ENCODE results near the gene GOLGA7B.

The GOLGA7B gene

GRCh38 chr10:97889461-97890265 is 40.0 kb downstream of the GOLGA7B start:
- no peak overlapping the region for H3K27ac Mint-ChIP-seq
- no peaks in the 10 kb centered on the region for H3K27me3 Mint-ChIP-seq
- no peak overlapping the region for H3K4me3 Mint-ChIP-seq
- peaks cover 10% of the 10 kb centered on the region for H3K4me1 Mint-ChIP-seq (ENCODE audit: low read depth)
- H3K36me3 Mint-ChIP-seq (ENCODE audit: low read depth), result no peaks in the 10 kb centered on the region
- H3K9me3 Mint-ChIP-seq, result no peaks in the 10 kb centered on the region

- Mint-ChIP-seq H3K4me1 (ENCODE audit: low read depth) (peaks cover 10% of the 10 kb centered on the region), H3K36me3 (ENCODE audit: low read depth) (no peaks in the 10 kb centered on the region), H3K9me3 (no peaks in the 10 kb centered on the region), H3K27me3 (no peaks in the 10 kb centered on the region), H3K4me3 (no peak overlapping the region), H3K27ac (no peak overlapping the region)
Observed at GRCh38 chr10:97891497-97892167, 42.0 kb downstream of the GOLGA7B start.

GRCh38 chr10:97892506-97892905 is 42.9 kb downstream of the GOLGA7B start:
- no peak overlapping the region for H3K4me3 Mint-ChIP-seq
- no peaks in the 10 kb centered on the region for H3K36me3 Mint-ChIP-seq (ENCODE audit: low read depth)
- no peaks in the 10 kb centered on the region for H3K27me3 Mint-ChIP-seq
- no peak overlapping the region for H3K27ac Mint-ChIP-seq
- H3K4me1 Mint-ChIP-seq (ENCODE audit: low read depth), result peaks cover 10% of the 10 kb centered on the region
- no peaks in the 10 kb centered on the region for H3K9me3 Mint-ChIP-seq

GRCh38 chr10:97892939-97893338 is 43.3 kb downstream of the GOLGA7B start:
- no peak overlapping the region for H3K27ac Mint-ChIP-seq
- no peaks in the 10 kb centered on the region for H3K36me3 Mint-ChIP-seq (ENCODE audit: low read depth)
- no peaks in the 10 kb centered on the region for H3K9me3 Mint-ChIP-seq
- no peak overlapping the region for H3K4me3 Mint-ChIP-seq
- peaks cover 10% of the 10 kb centered on the region for H3K4me1 Mint-ChIP-seq (ENCODE audit: low read depth)
- no peaks in the 10 kb centered on the region for H3K27me3 Mint-ChIP-seq

- Mint-ChIP-seq H3K27ac (no peak overlapping the region), H3K4me1 (ENCODE audit: low read depth) (no peaks in the 10 kb centered on the region), H3K36me3 (ENCODE audit: low read depth) (no peaks in the 10 kb centered on the region), H3K9me3 (no peaks in the 10 kb centered on the region), H3K4me3 (no peak overlapping the region), H3K27me3 (no peaks in the 10 kb centered on the region)
Observed at GRCh38 chr10:97894092-97894491, 44.4 kb downstream of the GOLGA7B start.

GRCh38 chr10:97895084-97895483 is 45.4 kb downstream of the GOLGA7B start:
- Mint-ChIP-seq H3K27ac (no peak overlapping the region), H3K27me3 (no peaks in the 10 kb centered on the region), H3K4me3 (no peak overlapping the region), H3K36me3 (ENCODE audit: low read depth) (no peaks in the 10 kb centered on the region), H3K9me3 (no peaks in the 10 kb centered on the region), H3K4me1 (ENCODE audit: low read depth) (no peaks in the 10 kb centered on the region)

GRCh38 chr10:97895915-97896314 is 46.3 kb downstream of the GOLGA7B start:
- no peaks in the 10 kb centered on the region for H3K9me3 Mint-ChIP-seq
- no peaks in the 10 kb centered on the region for H3K4me1 Mint-ChIP-seq (ENCODE audit: low read depth)
- no peak overlapping the region for H3K27ac Mint-ChIP-seq
- H3K36me3 Mint-ChIP-seq (ENCODE audit: low read depth), result no peaks in the 10 kb centered on the region
- no peaks in the 10 kb centered on the region for H3K27me3 Mint-ChIP-seq
- no peak overlapping the region for H3K4me3 Mint-ChIP-seq

GRCh38 chr10:97896756-97897358 is 47.2 kb downstream of the GOLGA7B start:
- no peak overlapping the region for H3K4me3 Mint-ChIP-seq
- H3K27me3 Mint-ChIP-seq, result no peaks in the 10 kb centered on the region
- no peak overlapping the region for H3K27ac Mint-ChIP-seq
- no peaks in the 10 kb centered on the region for H3K9me3 Mint-ChIP-seq
- no peaks in the 10 kb centered on the region for H3K4me1 Mint-ChIP-seq (ENCODE audit: low read depth)
- no peaks in the 10 kb centered on the region for H3K36me3 Mint-ChIP-seq (ENCODE audit: low read depth)

GRCh38 chr10:97898429-97898828 is 48.8 kb downstream of the GOLGA7B start:
- Mint-ChIP-seq H3K27me3 (no peaks in the 10 kb centered on the region), H3K9me3 (no peaks in the 10 kb centered on the region), H3K27ac (no peak overlapping the region), H3K36me3 (ENCODE audit: low read depth) (no peaks in the 10 kb centered on the region), H3K4me1 (ENCODE audit: low read depth) (no peaks in the 10 kb centered on the region), H3K4me3 (no peak overlapping the region)

- no peaks in the 10 kb centered on the region for H3K9me3 Mint-ChIP-seq
- H3K27me3 Mint-ChIP-seq, result peaks cover 5% of the 10 kb centered on the region
- no peak overlapping the region for H3K27ac Mint-ChIP-seq
- H3K4me1 Mint-ChIP-seq (ENCODE audit: low read depth), result no peaks in the 10 kb centered on the region
- no peaks in the 10 kb centered on the region for H3K36me3 Mint-ChIP-seq (ENCODE audit: low read depth)
- no peak overlapping the region for H3K4me3 Mint-ChIP-seq
Observed at GRCh38 chr10:97901381-97901780, 51.7 kb downstream of the GOLGA7B start.

- Mint-ChIP-seq H3K4me3 (no peak overlapping the region), H3K4me1 (ENCODE audit: low read depth) (no peaks in the 10 kb centered on the region), H3K27ac (no peak overlapping the region), H3K36me3 (ENCODE audit: low read depth) (no peaks in the 10 kb centered on the region), H3K9me3 (no peaks in the 10 kb centered on the region), H3K27me3 (peaks cover 12% of the 10 kb centered on the region)
Observed at GRCh38 chr10:97903128-97904017, 53.7 kb downstream of the GOLGA7B start.

GRCh38 chr10:97904018-97904381 is 54.4 kb downstream of the GOLGA7B start:
- Mint-ChIP-seq H3K36me3 (ENCODE audit: low read depth) (no peaks in the 10 kb centered on the region), H3K9me3 (no peaks in the 10 kb centered on the region), H3K4me1 (ENCODE audit: low read depth) (no peaks in the 10 kb centered on the region), H3K27ac (no peak overlapping the region), H3K4me3 (no peak overlapping the region), H3K27me3 (peaks cover 12% of the 10 kb centered on the region)

GRCh38 chr10:97904576-97904975 is 54.9 kb downstream of the GOLGA7B start:
- Mint-ChIP-seq H3K4me3 (no peak overlapping the region), H3K27me3 (peaks cover 12% of the 10 kb centered on the region), H3K27ac (no peak overlapping the region), H3K36me3 (ENCODE audit: low read depth) (no peaks in the 10 kb centered on the region), H3K9me3 (no peaks in the 10 kb centered on the region), H3K4me1 (ENCODE audit: low read depth) (no peaks in the 10 kb centered on the region)

GRCh38 chr10:97905276-97905675 is 55.6 kb downstream of the GOLGA7B start:
- H3K9me3 Mint-ChIP-seq, result no peaks in the 10 kb centered on the region
- H3K4me1 Mint-ChIP-seq (ENCODE audit: low read depth), result no peaks in the 10 kb centered on the region
- no peak overlapping the region for H3K27ac Mint-ChIP-seq
- H3K36me3 Mint-ChIP-seq (ENCODE audit: low read depth), result no peaks in the 10 kb centered on the region
- H3K27me3 Mint-ChIP-seq, result peaks cover 12% of the 10 kb centered on the region
- H3K4me3 Mint-ChIP-seq, result no peak overlapping the region

- Mint-ChIP-seq H3K27me3 (peaks cover 12% of the 10 kb centered on the region), H3K4me1 (ENCODE audit: low read depth) (no peaks in the 10 kb centered on the region), H3K27ac (no peak overlapping the region), H3K4me3 (no peak overlapping the region), H3K36me3 (ENCODE audit: low read depth) (no peaks in the 10 kb centered on the region), H3K9me3 (no peaks in the 10 kb centered on the region)
Observed at GRCh38 chr10:97907211-97907610, 57.6 kb downstream of the GOLGA7B start.

Data from stimulated activated naive CD8-positive, alpha-beta T cell treated with anti-CD3 and anti-CD28 coated beads, Interleukin-15, Interleukin-2, amounts not matched to agents 100 ng/mL and 50 ng/mL, for 24 hours (primary cell).